HG02885 (cell line): ENCODE data around the gene PIP5K1A.
A peak's percentile ranks its signal among the peaks of the same experiment; 100 is the strongest.
"Not testable (repeated sequence)": the region's sequence is repeated elsewhere in the genome, so short reads cannot be mapped to it uniquely, and the experiment has no call there.

ENCODE experiments used
- ATAC-seq: cut with Tn5 transposase; IDR thresholded peaks from one replicate; pipeline ENCODE4 v1.9.1; 2021; ENCODE audit warnings: mild to moderate bottlenecking; ENCODE audit not compliant: unreplicated experiment, poor library complexity

Gene PIP5K1A

DNA sequence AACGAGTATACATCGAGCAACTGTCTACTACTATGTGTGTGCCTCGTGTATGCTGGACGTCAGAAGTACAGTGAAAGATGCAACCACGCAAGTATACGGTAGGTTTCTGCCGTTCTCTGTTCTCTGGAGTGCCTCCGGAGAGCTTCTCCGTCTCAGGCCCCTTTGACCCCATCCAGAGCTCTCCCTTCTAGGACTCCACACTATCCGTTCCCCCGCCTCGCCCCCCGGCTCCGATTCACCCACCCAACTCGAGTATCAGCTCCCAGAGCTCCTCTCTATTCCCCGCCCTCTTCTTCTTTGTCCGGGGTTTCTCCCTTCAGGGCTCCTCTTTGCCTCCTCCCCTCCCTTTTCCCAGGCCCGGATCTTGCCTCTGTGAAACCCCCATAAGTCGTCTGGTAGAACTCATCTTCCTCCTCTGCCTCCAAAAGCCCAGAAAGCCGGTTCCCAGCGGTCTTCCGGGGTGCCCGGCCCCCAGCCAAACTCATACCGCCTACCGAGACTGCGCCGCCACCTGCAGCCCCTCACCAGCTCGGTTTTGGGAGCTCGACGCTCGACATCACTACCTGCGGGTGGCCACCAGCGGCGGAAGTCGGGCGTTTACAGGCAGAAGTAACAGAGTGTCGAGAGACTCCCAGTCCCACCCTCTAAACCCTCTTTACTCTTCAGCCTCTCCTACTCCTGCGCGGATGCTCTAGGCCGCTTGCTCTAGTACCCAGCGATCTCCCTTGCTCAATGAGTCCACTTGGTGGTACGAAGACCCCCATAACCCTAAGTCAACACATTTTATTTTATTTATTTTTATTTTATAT lies 8.5 kb upstream of the PIP5K1A start, which contains the start of gene VPS72:
TSS of gene VPS72 (minus strand) at position 561 of the 809 bp plus-strand sequence. CDS start at position 485, 76 bp downstream.
- peak; percentile 90 for ATAC-seq

DNA sequence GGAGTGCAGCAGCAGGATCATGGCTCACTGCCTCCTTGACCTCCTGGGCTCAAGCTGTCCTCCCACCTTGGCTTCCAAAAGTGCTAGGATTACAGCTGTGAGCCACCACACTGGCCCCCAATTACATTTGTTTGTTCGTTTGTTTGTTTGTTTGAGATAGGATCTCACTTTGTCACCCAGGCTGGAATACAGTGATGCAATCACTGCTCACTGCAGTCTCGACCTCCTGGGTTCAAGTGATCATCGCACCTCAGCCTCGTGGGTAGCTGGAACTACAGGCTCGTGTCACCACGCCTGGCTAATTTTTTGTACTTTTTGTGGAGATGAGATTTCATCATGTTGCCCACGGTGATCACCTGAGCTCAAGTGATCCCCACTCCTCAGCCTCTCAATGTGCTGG lies 6.3 kb upstream of the PIP5K1A start:
- ATAC-seq = no peak

DNA sequence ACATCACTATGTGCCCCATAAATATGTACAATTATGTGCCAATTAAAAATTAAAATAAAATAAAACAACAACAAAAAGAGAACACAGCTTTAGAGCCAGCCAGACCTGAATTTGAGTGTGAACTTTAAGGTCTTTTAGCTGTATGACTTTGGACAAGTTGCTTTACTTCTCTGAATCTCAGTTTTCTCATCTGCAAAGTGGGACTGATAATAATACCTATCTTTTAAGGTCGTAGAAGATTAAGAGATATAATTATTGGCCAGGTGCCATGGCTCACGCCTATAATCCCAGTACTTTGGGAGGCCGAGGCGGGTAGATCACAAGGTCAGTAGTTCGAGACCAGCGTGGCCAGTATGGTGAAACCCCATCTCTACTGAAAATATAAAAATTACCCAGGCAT lies 5.0 kb upstream of the PIP5K1A start:
- ATAC-seq = no peak

DNA sequence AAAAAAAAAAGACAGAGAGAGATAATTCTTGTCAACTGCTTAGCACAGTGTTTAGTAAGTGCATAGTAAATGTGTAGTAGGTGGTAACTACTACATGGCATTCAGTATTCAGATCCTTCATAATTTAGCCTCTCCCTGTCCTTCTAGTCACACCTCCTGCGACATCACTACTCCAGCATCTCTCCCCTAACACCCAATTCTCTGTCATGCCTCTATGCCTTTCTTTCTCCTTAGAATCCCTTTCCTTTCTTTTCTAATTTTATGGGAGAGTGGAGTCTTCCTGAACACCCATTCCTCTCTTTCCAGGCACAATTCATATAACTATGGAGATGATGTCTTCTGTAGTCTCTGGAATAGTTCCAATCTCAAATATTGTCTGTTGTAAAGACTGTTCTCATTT lies 4.5 kb upstream of the PIP5K1A start:
- no peak for ATAC-seq

DNA sequence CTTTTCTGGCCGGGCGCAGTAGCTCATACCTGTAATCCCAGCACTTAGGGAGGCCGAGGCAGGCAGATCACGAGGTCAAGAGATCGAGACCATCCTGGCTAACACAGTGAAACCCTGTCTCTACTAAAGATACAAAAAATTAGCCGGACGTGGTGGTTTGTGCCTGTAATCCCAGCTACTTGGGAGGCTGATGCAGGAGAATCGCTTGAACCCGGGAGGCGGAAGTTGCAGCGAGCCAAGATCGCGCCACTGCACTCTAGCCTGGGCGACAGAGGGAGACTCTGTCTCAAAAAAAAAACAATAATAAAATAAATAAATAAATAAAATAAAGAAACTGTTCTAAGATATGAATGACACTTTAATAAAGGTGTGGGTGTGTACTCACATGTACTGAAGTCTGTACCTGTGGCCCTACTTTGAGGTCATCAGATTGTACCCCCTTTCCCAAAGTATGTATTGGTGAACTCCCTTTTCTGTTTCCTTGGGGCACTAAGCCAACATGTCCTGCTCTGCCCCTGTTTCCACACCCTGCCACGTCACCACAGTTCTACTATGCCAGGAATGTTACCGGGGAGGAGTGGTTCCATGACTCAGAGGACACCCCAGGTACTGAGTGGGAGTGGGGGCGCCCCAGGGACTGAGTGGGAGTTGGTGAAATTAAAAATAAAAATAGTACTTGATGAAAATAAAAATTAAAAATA lies 3.3 kb upstream of the PIP5K1A start:
- ATAC-seq = not testable (repeated sequence)

DNA sequence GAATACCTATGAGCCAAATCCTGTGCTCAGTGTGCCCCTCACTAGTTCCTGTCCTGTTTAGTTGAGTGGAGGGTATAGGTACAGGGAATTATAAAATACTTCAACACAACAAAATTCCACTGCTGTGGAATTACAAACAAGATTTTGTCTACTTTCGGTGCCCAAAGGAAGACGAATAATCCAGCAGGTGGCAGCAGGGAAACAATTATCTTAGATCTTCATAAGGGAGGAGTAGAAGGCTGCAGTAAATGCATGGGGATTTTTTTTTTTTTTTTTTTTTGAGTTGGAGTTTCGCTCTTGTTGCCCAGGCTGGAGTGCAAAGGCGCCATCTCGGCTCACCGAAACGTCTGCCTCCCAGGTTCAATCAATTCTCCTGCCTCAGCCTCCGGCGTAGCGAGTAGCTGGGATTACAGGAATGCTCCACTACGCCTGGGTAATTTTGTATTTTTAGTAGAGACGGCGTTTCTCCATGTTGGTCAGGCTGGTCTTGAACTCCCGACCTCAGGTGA lies 2.0 kb upstream of the PIP5K1A start:
- ATAC-seq = no peak

DNA sequence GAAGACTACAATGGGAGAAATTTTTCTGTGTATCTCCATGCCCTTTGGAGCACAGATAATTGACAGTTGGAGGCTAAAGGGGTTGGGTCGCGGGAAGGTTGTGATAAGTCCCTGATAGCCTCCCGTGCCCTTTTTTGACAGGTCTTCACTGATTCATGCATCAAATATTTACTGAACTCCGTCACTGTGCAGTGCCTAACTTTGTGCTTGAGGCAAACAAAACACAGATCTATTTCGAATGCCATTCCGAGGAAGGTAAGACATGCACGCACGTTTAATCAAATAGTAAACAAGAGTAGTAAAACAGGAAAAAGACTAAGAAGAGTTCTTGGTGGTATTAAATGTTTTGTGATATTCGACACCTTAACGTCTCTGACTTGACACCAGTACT lies 494 bp upstream of the PIP5K1A start:
- no peak for ATAC-seq

DNA sequence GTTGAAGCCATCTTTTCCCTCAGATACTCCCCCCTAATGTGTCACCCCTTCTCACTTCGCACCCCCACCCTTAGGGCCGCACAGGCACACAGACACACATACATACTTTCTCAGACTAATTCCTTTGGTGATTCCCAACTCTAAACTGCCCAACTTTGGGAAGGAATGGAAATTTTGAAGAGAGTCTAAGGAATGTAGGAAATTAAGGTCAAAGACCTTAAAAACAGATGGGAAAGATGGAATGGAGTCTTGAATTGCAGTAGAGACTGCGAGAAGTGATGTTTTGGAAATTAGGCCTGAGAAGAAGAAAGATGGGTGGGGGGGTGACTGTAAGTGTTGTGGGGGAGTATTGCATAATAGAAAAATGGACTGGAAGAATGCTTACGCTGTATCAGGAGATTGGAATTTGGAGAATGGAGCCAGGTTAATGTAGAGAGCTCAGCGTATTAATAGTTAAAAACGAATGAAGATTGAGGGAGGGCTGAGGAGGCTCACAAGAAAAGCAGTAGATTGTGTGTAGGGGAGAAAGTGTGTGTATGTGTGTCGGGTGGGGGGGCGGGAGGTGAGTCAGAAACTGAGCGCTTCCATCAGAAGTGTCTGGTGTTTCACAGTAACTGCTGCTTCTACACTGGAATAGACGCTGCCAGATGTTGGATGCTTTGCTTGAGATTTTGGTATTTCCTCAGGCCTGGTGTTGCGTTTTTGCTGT lies 1.7 kb downstream of the PIP5K1A start:
- no peak for ATAC-seq

DNA sequence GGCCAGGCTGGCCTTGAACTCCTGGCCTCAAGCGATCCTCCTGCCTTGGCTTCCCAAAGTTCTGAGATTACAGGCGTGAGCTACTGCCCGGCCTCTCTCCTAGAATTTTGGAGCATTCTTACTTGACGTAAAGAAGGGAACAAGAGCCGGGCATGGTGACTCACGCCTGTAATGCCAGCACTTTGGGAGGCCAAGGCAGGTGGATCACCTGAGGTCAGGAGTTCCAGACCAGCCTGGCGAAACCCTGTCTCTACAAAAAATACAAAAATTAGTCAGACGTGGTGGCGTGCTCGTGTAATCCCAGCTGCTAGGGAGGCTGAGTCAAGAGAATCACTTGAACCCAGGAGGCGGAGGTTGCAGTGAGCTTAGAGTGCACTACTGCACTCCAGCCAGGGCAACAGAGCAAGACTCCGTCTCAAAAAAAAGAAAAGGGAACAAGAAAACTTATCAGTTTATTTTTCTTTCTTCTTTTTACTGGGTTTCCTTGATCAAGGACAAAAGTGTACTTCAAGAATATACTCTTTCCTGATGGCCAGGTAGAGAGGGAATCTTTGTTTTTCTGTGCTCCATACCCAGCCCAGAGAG lies 7.1 kb downstream of the PIP5K1A start:
- not testable (repeated sequence) for ATAC-seq

DNA sequence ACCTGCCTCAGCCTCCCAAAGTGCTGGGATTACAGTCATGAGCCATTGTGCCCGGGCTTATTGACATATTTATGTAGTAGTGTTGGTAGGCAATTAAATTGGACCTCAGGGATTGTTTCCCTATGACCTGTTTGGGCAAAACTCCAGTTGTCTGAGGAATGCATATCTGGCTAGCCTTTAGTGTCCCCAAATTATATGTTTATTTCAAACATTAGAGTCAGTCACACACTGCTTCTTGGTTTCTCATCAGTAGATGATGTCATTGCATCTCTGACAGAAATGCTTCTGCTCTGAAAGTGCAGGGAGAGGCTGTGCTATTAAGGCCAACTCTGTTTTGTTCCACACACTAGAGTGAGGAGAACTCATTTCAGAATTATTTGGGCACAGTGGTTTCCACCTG lies 12.5 kb downstream of the PIP5K1A start:
- no peak for ATAC-seq

DNA sequence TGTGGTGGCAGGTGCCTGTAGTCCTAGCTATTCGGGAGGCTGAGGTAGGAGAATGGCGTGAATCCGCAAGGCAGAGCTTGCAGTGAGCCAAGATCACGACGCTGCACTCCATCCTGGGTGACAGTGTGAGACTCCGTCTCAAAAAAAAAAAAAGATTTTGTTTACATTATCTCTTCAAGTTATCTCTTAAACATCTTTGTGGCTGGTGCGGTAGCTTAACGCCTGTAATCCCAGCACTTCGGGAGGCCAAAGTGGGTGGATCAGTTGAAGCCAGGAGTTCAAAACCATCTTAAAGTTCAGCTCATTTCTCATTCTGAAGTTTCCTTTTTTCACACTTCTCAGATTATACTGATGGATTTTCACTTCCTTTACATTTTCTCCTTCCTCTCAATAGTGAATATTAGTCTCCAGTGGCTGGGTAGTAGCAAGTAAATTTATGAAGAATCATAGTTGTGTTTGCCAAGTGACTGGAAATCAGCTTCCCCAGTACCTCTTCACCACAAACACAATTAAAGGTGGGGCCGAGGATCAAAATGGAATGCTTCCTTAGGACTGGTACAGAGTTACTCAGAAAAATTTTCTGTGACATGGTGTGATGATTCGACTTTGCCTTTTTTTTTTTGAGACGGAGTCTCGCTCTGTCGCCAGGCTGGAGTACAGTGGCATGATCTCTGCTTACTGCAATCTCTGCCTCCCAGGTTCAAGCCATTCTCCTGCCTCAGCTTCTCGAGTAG lies 13.8 kb downstream of the PIP5K1A start:
- no peak for ATAC-seq

DNA sequence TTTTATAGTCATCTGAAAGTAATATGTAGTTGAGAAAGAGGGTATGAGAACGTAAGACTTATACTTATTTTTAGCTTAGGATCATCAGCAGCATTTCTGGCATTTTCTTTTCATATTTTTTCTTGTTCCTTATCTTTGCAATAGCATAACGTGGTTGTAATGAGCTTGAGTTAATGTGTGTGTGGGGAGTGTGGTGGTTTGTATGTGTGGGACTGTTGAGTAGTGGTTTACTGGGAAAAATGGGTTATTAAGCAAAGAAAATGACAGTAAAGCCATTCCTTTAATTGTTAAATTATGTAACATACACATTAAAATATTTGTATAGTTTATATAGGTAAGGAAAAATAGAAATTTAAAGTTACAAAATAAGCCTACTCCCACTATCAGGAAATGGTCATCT lies 15.2 kb downstream of the PIP5K1A start:
- no peak for ATAC-seq

DNA sequence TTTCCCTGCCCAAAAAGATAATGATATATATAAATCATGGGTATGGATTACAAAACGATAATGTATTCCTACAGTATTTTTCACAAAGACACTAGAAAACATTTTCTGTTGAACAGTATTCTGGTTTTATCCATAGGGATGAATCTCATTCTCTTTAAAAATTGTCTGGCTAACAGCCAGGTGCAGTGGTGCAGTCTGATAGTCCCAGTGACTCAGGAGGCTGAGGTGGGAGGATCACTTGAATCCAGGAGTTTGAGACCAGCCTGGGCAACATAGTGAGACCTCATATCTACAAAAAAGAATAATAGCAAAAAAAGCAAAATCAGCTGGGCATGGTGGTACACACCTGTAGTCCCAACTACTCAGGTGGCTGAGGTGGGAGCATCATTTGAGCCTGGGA lies 23.3 kb downstream of the PIP5K1A start:
- no peak for ATAC-seq

DNA sequence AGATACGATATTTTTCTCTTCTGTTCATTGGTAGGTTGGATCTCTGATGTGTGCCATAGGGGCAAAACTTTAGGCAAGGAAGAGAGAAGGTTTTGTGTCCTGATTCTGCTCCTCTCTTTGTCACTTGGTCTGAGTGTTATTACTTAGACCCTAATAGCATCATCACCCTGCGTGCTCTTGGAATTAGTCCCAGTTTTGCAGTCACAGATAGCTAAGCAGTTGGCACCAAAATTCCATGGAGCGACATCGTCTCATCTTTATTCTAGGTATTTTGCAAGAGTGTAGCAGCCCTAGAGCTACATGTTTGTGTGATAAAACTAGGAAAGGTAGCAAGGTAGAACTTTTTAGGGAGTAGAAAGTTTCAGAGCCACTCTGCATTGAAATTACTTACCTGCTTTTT lies 23.8 kb downstream of the PIP5K1A start:
- ATAC-seq = no peak

DNA sequence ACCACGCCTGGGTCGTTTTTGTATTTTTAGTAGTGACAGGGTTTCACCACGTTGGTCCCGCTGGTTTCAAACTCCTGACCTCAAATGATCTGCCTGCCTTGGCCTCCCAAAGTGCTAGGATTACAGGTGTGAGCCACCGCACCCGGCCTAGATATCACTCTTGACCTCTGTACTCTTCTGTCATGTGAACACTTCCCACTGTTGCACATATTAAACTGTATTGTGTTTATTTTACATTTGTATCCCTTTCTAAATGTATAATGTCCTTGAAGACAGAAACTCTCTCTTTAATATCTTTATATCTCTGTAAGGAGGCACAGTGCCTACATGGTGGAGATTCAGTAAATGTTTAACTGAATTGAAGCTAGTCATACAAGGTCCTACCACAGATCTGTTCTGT lies 36.9 kb downstream of the PIP5K1A start:
- no peak for ATAC-seq

DNA sequence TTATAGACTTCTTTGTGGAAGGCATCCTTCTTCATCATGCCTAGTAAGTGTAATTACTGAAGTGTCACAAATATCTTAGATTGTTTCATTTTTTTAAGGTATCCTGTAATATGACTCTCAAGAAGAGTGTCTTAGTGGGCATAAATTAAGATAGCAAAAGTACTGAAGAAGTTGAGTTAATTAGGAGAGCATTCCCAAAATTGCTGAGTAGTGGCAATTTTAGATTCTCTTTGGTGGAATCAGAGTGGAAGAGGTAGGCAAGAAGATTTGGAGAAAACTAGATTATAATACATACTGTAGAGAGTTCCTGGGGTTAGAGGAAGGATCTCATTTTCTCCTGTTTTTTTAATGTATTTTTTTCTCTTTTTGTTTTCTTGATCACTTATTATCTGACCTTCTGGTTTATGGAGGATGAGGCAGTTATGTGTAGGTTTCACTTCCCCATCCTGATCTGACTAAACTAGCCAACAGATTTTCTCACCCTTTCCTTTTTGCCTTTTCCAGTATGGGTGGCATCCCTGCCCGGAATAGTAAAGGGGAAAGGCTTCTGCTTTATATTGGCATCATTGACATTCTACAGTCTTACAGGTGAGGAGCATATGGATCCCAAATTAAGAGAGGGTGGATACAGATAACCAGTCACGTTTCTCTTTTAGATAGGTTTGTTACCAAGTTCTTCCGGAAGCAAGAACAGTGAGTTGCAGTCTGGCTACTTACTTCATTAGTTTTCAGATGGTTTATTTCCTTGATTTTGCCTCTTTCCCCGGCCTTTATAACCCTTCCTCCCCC lies 39.5 kb downstream of the PIP5K1A start:
- no peak for ATAC-seq

DNA sequence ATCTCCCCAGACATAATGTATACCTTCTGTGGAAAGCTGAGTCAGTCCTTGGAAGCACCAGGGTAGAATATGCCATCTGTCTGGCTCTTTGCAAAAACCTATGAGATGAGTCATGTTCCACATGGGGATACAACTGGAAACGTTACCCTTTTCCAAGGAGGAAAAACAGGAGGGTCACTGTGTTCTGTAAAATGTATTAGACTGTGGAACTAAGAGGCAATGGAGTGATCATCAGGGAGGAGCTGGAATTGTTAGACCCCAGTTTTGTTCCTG lies 40.1 kb downstream of the PIP5K1A start:
- no peak for ATAC-seq

DNA sequence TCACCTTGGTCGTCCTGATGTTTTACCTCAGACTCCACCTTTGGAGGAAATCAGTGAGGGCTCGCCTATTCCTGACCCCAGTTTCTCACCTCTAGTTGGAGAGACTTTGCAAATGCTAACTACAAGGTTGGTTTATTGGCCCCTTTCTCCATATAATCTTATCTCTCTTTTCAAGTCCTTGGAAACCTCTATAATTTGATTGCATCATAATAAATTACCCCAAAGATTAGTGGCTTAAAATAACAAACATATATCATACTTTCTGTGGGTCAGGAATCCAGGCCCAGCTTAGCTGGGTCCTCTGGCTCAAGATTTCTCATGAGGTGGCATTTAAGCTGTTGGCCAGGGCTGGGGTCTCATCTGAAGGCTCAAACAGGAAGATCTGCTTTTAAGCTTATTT lies 44.1 kb downstream of the PIP5K1A start:
- ATAC-seq = no peak

DNA sequence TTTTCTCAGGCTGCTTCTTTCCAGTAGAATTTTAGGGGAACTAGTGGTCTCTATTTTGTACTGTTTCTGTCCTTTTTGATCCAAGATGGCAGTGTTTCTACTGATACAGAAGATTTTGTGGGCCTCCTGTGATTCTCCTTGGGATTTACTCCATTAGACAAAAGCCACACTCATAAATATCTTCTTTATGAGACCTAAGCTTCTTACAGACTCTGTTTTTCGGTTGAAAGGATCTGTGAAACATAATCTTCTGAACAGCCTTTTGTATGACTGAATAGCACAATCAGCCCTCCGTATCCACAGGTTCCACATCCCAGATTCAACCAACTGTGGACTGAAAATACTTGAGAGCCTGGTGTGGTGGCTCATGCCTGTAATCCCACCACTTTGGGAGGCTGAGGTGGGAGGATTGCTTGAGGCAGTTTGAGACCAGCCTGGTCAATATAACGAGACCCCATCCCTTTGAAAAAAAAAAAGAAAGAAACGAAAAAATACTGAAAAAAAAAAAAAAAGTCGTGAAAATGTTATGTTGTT lies 45.4 kb downstream of the PIP5K1A start:
- no peak for ATAC-seq
